Mesothelial cell of epicardium (in vitro differentiated cells): ENCODE measurements around the gene RMI2. TPM values are rescaled to one million over a fixed set of nuclear protein-coding genes. Genes with fewer than 3 reads are reported as not detected.

Source experiments
- DNase-seq, 2 experiments: peaks; one replicate each; pipeline ENCODE4 v3.0.0; 2021; ENCODE audit warnings: low spot score in 2 of 2; ENCODE audit not compliant: unreplicated experiment in 2 of 2
- H3K27ac Mint-ChIP-seq: 2 replicates; pipeline ENCODE4 v1.8.0; 2021; ENCODE audit warnings: mixed read lengths
- H3K27me3 Mint-ChIP-seq: 2 replicates; pipeline ENCODE4 v1.8.0; 2021; ENCODE audit warnings: low read depth, mixed read lengths
- H3K36me3 Mint-ChIP-seq: 2 replicates; pipeline ENCODE4 v1.8.0; 2021; ENCODE audit warnings: mixed read lengths
- H3K4me1 Mint-ChIP-seq: 2 replicates; pipeline ENCODE4 v1.8.0; 2021; ENCODE audit warnings: mixed read lengths
- H3K4me3 Mint-ChIP-seq: 2 replicates; pipeline ENCODE4 v1.8.0; 2021; ENCODE audit warnings: mild to moderate bottlenecking, moderate library complexity, mixed read lengths
- H3K9me3 Mint-ChIP-seq: 2 replicates; pipeline ENCODE4 v1.8.0; 2021; ENCODE audit warnings: mixed read lengths
- CTCF ChIP-seq: fragments of 200-600 bp; sonication (generic); IDR thresholded peaks from one replicate; pipeline ENCODE4 v1.5.0; 2021; ENCODE audit warnings: antibody characterized with exemption; ENCODE audit not compliant: unreplicated experiment
- total RNA-seq: library from RNA; stranded (reverse); gene quantifications from 3 replicates; pipeline ENCODE4 v1.2.1, GENCODE V29; 2021

The RMI2 gene
- 18.6 to 22.4 TPM (median 19.1 TPM) in 3 replicates for total RNA-seq

- Mint-ChIP-seq H3K4me1 (peaks cover 37% of the 10 kb centered on the region), H3K36me3 (no peaks in the 10 kb centered on the region), H3K27ac (peak within 1 kb of the TSS; percentile 83)
Observed at GRCh38 chr16:11345040-11345862, at the start of gene RMI2. TSS of gene RMI2 (plus strand) at chr16:11345459. CDS start at chr16:11345472, 13 bp downstream.

GRCh38 chr16:11295672-11296071, 49.6 kb upstream of the RMI2 start:
- Mint-ChIP-seq H3K27me3 (no peaks in the 10 kb centered on the region), H3K9me3 (no peaks in the 10 kb centered on the region), H3K4me3 (no peak overlapping the region), H3K27ac (no peak overlapping the region), H3K36me3 (no peaks in the 10 kb centered on the region), H3K4me1 (peaks cover 32% of the 10 kb centered on the region)
- DNase-seq = no peak
- TF ChIP-seq CTCF = no peak

More at GRCh38 chr16:11345040-11345862, at the start of gene RMI2:
- peak within 1 kb of the TSS; percentile 82 for H3K4me3 Mint-ChIP-seq
- no peaks in the 10 kb centered on the region for H3K27me3 Mint-ChIP-seq
- TF ChIP-seq CTCF = no peak
- peak; percentile 95 to 97 for DNase-seq
- H3K9me3 Mint-ChIP-seq = no peaks in the 10 kb centered on the region

GRCh38 chr16:11296351-11296705, 48.9 kb upstream of the RMI2 start:
- H3K36me3 Mint-ChIP-seq = no peaks in the 10 kb centered on the region

DNA sequence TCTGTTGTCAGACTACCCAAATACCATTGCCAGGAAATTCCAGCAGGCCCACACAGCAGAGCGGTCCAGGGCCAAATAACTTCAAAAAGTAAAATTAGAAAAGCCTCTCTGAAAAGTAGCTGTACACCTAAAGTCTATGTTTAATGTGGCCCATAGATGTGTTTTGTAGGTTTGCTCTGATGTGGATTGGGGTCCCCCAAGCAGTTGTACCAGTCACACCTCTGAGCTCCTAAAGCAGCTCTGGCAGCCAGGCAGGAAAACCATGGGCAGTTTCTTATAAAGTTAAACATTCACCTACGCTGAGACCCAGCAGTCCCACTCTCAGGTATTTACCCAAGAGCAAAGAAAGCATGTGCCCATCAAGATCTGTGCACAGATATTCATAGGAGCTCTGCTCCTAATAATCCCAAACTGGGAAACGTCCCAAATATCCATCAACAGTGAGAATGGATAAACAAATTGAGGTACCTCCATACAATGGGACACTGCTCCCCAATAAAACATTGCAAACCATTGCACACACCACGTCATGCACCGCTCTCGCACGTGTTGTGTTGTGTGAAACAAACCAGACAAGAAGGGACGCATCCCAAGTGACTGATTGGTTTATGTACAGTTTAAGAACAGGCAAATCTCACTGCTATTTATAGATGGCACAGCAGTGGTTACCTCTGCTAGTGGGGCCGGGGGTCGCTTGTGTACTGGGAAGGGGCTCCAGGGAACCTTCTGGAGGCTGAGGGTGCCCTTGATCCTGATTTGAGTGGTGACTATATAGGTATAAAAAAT, 48.4 kb upstream of the RMI2 start:
- TF ChIP-seq CTCF = no peak
- Mint-ChIP-seq H3K4me1 (peaks cover 27% of the 10 kb centered on the region), H3K27ac (peak overlapping the region; percentile 82), H3K36me3 (no peaks in the 10 kb centered on the region), H3K27me3 (no peaks in the 10 kb centered on the region), H3K4me3 (no peak overlapping the region), H3K9me3 (no peaks in the 10 kb centered on the region)
- DNase-seq = no peak

More at GRCh38 chr16:11296351-11296705, 48.9 kb upstream of the RMI2 start:
- Mint-ChIP-seq H3K27me3 (no peaks in the 10 kb centered on the region), H3K27ac (peak overlapping the region; percentile 82), H3K9me3 (no peaks in the 10 kb centered on the region), H3K4me1 (peaks cover 28% of the 10 kb centered on the region), H3K4me3 (no peak overlapping the region)
- no peak for TF ChIP-seq CTCF
- no peak for DNase-seq

DNA sequence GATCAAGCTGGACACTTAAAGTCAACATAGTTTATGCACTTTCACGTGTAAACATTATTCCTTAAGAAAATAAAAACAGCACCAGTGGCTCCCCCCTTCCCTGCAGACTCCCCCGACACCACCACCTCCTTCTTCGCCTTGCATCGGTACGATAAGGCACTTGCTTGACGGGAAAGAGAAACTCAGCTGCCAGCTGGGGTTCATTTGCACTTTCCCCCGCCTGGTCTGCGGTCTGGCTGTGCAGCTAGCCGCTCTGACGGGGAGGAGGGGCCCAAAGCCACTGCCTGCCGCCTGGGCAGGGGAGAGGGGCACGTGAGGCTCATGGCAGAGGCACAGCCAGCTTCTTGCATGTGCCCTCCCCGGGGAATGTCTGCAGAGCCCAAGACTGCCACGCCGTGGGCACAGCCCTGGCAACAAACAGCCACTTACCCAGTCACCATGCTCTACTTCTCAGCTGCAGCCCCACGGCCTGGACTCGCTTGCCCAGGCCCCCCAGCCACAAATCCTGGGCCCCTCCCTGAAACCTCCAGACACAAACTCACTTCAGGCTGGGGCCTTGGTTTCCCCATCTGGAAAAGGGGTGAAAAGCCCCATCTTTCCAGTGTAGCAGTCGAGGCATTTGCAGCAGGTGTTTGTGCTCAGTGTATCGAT, 47.6 kb upstream of the RMI2 start:
- Mint-ChIP-seq H3K27ac (peak overlapping the region; percentile 82), H3K9me3 (no peaks in the 10 kb centered on the region), H3K27me3 (no peaks in the 10 kb centered on the region), H3K4me3 (peak overlapping the region; percentile 7), H3K36me3 (no peaks in the 10 kb centered on the region), H3K4me1 (peaks cover 32% of the 10 kb centered on the region)
- DNase-seq = peak in 1 of 2 experiments; percentile 50
- no peak for TF ChIP-seq CTCF
